H1 (cell line): ENCODE measurements around the gene HINT3. TPM values are rescaled to one million over a fixed set of nuclear protein-coding genes. Genes with fewer than 3 reads are reported as not detected.

ENCODE experiments used
- CTCF ChIA-PET: fragments of 300-600 bp; sonication (Branson Sonifier 250); formaldehyde crosslinking; loops from one replicate; lab custom pipeline; 2021; ENCODE audit not compliant: partially characterized antibody; lab: Charles Lee
- POLR2A ChIA-PET: fragments of 300-600 bp; sonication (Branson Sonifier 250); formaldehyde crosslinking; loops from one replicate; lab custom pipeline; 2021; ENCODE audit warnings: inconsistent platforms; ENCODE audit not compliant: partially characterized antibody; lab: Charles Lee
- DNase-seq, 2 experiments: peaks; one replicate each; pipeline versions ENCODE4 v3.0.0 to v3.0.0-alpha.2; 2010 to 2022; ENCODE audit warnings: low spot score in 2 of 2, low read depth in 1 of 2, mixed read lengths in 1 of 2
- FAIRE-seq: peaks from 2 replicates; lab custom pipeline; 2011; peaks lifted over from hg19 to GRCh38; lab: Jason Lieb, UNC
- H2AFZ ChIP-seq: 2 replicates; pipeline ENCODE4 v1.8.1; 2012; ENCODE audit warnings: low read length, inconsistent platforms
- H2AK5ac ChIP-seq: 2 replicates; pipeline ENCODE4 v1.6.1; 2013; ENCODE audit warnings: low read depth, low read length
- H2BK120ac ChIP-seq: replicated peaks from 2 replicates; pipeline ENCODE3; 2013; ENCODE audit warnings: low read depth, low read length, inconsistent platforms
- H2BK12ac ChIP-seq: 2 replicates; pipeline ENCODE4 v1.6.1; 2013; ENCODE audit warnings: low read depth, low read length
- H2BK15ac ChIP-seq: 2 replicates; pipeline ENCODE4 v1.6.1; 2013; ENCODE audit warnings: low read length
- H2BK20ac ChIP-seq: 2 replicates; pipeline ENCODE4 v1.6.1; 2013; ENCODE audit warnings: low read length
- H2BK5ac ChIP-seq: 2 replicates; pipeline ENCODE4 v1.6.1; 2013; ENCODE audit warnings: low read depth, low read length
- H3K14ac ChIP-seq: 2 replicates; pipeline ENCODE4 v1.6.1; 2013; ENCODE audit warnings: inconsistent platforms; ENCODE audit not compliant: insufficient read length
- H3K18ac ChIP-seq: 2 replicates; pipeline ENCODE4 v1.6.1; 2013; ENCODE audit warnings: low read length; ENCODE audit errors: extremely low read depth
- H3K23ac ChIP-seq: 2 replicates; pipeline ENCODE4 v1.6.1; 2013; ENCODE audit warnings: inconsistent platforms; ENCODE audit not compliant: insufficient read length
- H3K23me2 ChIP-seq: 2 replicates; pipeline ENCODE4 v1.6.1; 2013; ENCODE audit warnings: low read depth, low read length
- H3K27ac ChIP-seq: 2 replicates; pipeline ENCODE4 v1.6.1; 2011; ENCODE audit warnings: low read depth, low read length, inconsistent platforms
- H3K27me3 ChIP-seq, 4 experiments: replicated peaks in 1 of 4; 1 replicate in 1 of 4; 2 replicates in 3 of 4; pipeline versions ENCODE4 v1.6.1 to v1.8.1; 2011 to 2013; ENCODE audit warnings: low read length in 3 of 4, mild to moderate bottlenecking in 3 of 4, inconsistent platforms in 2 of 4, mixed read lengths in 2 of 4, moderate library complexity in 1 of 4; ENCODE audit not compliant: control insufficient read depth in 3 of 4, insufficient read depth in 3 of 4; ENCODE audit errors: extremely low read depth in 1 of 4
- H3K36me3 ChIP-seq, 4 experiments: 2 replicates each; pipeline versions ENCODE4 v1.6.1 to v1.8.1; 2011 to 2013; ENCODE audit warnings: mild to moderate bottlenecking in 4 of 4, low read length in 3 of 4, moderate library complexity in 2 of 4, control low read depth in 1 of 4, inconsistent platforms in 1 of 4; ENCODE audit not compliant: insufficient read depth in 4 of 4, control insufficient read depth in 2 of 4
- H3K4ac ChIP-seq: replicated peaks from 2 replicates; pipeline ENCODE3; 2013; ENCODE audit warnings: low read length, low read depth, mixed read lengths, inconsistent platforms; ENCODE audit not compliant: insufficient read length
- H3K4me1 ChIP-seq, 4 experiments: replicated peaks in 1 of 4; 1 replicate in 1 of 4; 2 replicates in 3 of 4; pipeline versions ENCODE4 v1.6.1 to v1.8.1; 2011 to 2013; ENCODE audit warnings: low read length in 3 of 4, inconsistent platforms in 2 of 4, mixed read lengths in 1 of 4; ENCODE audit not compliant: insufficient read depth in 4 of 4, control insufficient read depth in 3 of 4
- H3K4me2 ChIP-seq, 2 experiments: 2 replicates each; pipeline versions ENCODE4 v1.6.1 to v1.8.1; 2011 to 2013; ENCODE audit warnings: low read depth in 2 of 2, low read length in 2 of 2, control low read depth in 1 of 2, inconsistent platforms in 1 of 2, mild to moderate bottlenecking in 1 of 2; ENCODE audit not compliant: insufficient read depth in 1 of 2
- H3K4me3 ChIP-seq, 4 experiments: fragments of 200-600, 300-600 bp in 1 of 4; sonication (generic), shearing (Covaris generic), sonication (Bioruptor Twin) in 1 of 4; 2 replicates each; pipeline versions ENCODE4 v1.5.1 to v1.8.1; 2011 to 2016; ENCODE audit warnings: low read length in 4 of 4, low read depth in 3 of 4, control low read depth in 2 of 4, inconsistent platforms in 2 of 4, mild to moderate bottlenecking in 2 of 4, mixed read lengths in 1 of 4, moderate library complexity in 1 of 4; ENCODE audit not compliant: insufficient read depth in 2 of 4; ENCODE audit errors: extremely low read depth in 1 of 4
- H3K56ac ChIP-seq: replicated peaks from 2 replicates; pipeline ENCODE3; 2013; ENCODE audit warnings: low read depth, mild to moderate bottlenecking, mixed read lengths, low read length, inconsistent platforms; ENCODE audit not compliant: insufficient read length
- H3K79me1 ChIP-seq: 2 replicates; pipeline ENCODE4 v1.6.1; 2013; ENCODE audit warnings: low read depth, low read length, control low read depth
- H3K79me2 ChIP-seq, 2 experiments: 2 replicates each; pipeline versions ENCODE4 v1.6.1 to v1.8.1; 2012 to 2013; ENCODE audit warnings: low read length in 2 of 2, mild to moderate bottlenecking in 2 of 2, inconsistent platforms in 1 of 2; ENCODE audit not compliant: insufficient read depth in 2 of 2, control insufficient read depth in 1 of 2
- H3K9ac ChIP-seq, 4 experiments: replicated peaks in 1 of 4; 1 replicate in 1 of 4; 2 replicates in 3 of 4; pipeline versions ENCODE4 v1.6.1 to v1.8.1; 2011 to 2013; ENCODE audit warnings: low read depth in 3 of 4, low read length in 3 of 4, control low read depth in 2 of 4, mild to moderate bottlenecking in 2 of 4, moderate library complexity in 2 of 4, inconsistent platforms in 1 of 4; ENCODE audit errors: extremely low read depth in 1 of 4
- H3K9me3 ChIP-seq, 2 experiments: 2 replicates each; pipeline versions ENCODE4 v1.6.1 to v1.8.1; 2012 to 2013; ENCODE audit warnings: mild to moderate bottlenecking in 2 of 2, moderate library complexity in 2 of 2, control low read depth in 1 of 2, inconsistent platforms in 1 of 2, low read depth in 1 of 2, low read length in 1 of 2, mixed read lengths in 1 of 2; ENCODE audit not compliant: insufficient read depth in 2 of 2
- H4K20me1 ChIP-seq, 2 experiments: replicated peaks in 1 of 2; 2 replicates each; pipeline versions ENCODE3 to v1.8.1; 2011 to 2013; ENCODE audit warnings: inconsistent platforms in 2 of 2, low read length in 2 of 2, mild to moderate bottlenecking in 1 of 2; ENCODE audit not compliant: insufficient read depth in 2 of 2, control insufficient read depth in 1 of 2
- H4K5ac ChIP-seq: 2 replicates; pipeline ENCODE4 v1.6.1; 2013; ENCODE audit warnings: low read length, low read depth, mixed read lengths, inconsistent platforms; ENCODE audit not compliant: insufficient read length
- H4K8ac ChIP-seq: 2 replicates; pipeline ENCODE4 v1.8.0; 2013; ENCODE audit warnings: mild to moderate bottlenecking, moderate library complexity, low read length, inconsistent platforms; ENCODE audit not compliant: insufficient read depth; ENCODE audit errors: extremely low read depth
- H4K91ac ChIP-seq: replicated peaks from 2 replicates; pipeline ENCODE3; 2013; ENCODE audit warnings: low read length, mixed read lengths, inconsistent platforms; ENCODE audit not compliant: insufficient read length
- BACH1 ChIP-seq: IDR thresholded peaks from 2 replicates; pipeline ENCODE4 v1.6.1; 2012; ENCODE audit warnings: low read length, improper control_type of control experiment
- BRCA1 ChIP-seq: IDR thresholded peaks from 2 replicates; pipeline ENCODE4 v1.6.1; 2012; ENCODE audit warnings: low read depth, low read length, improper control_type of control experiment
- GTF2F1 ChIP-seq: IDR thresholded peaks from 2 replicates; pipeline ENCODE4 v1.6.1; 2012; ENCODE audit warnings: low read depth, low read length, improper control_type of control experiment, borderline replicate concordance
- JUN ChIP-seq: IDR thresholded peaks from 2 replicates; pipeline ENCODE4 v1.6.1; 2011; ENCODE audit warnings: low read depth, mild to moderate bottlenecking, improper control_type of control experiment, low read length
- KDM1A ChIP-seq: fragments of 200-600, 300-600 bp; sonication (generic); IDR thresholded peaks from 2 replicates; pipeline ENCODE4 v1.7.1; 2016; ENCODE audit warnings: mild to moderate bottlenecking, low read length, borderline replicate concordance
- POLR2A ChIP-seq, 2 experiments: IDR thresholded peaks; 1 replicate in 1 of 2; 2 replicates in 1 of 2; pipeline ENCODE4 v1.6.1; 2011; ENCODE audit warnings: low read depth in 2 of 2, low read length in 2 of 2, mild to moderate bottlenecking in 2 of 2; ENCODE audit errors: control extremely low read depth in 1 of 2
- POLR2AphosphoS5 ChIP-seq: IDR thresholded peaks from 2 replicates; pipeline ENCODE4 v1.6.1; 2011; ENCODE audit warnings: low read depth, low read length
- RAD21 ChIP-seq, 2 experiments: IDR thresholded peaks in 1 of 2; conservative IDR thresholded peaks in 1 of 2; 2 replicates each; pipeline ENCODE4 v1.6.1; 2011; ENCODE audit warnings: low read depth in 2 of 2, low read length in 2 of 2, improper control_type of control experiment in 1 of 2, inconsistent platforms in 1 of 2, mild to moderate bottlenecking in 1 of 2, moderate library complexity in 1 of 2
- RFX5 ChIP-seq: IDR thresholded peaks from 2 replicates; pipeline ENCODE4 v1.6.1; 2011; ENCODE audit warnings: low read depth, low read length, improper control_type of control experiment, borderline replicate concordance
- SIX5 ChIP-seq: IDR thresholded peaks from 2 replicates; pipeline ENCODE4 v1.6.1; 2011; ENCODE audit warnings: mild to moderate bottlenecking, low read depth, low read length
- SP4 ChIP-seq: IDR thresholded peaks from 2 replicates; pipeline ENCODE4 v1.6.1; 2012; ENCODE audit warnings: low read length, inconsistent platforms
- SRF ChIP-seq: IDR thresholded peaks from 2 replicates; pipeline ENCODE4 v1.6.1; 2011; ENCODE audit warnings: mild to moderate bottlenecking, low read depth, low read length, moderate library complexity
- TAF7 ChIP-seq: optimal IDR thresholded peaks from 2 replicates; pipeline ENCODE3; 2011; ENCODE audit warnings: low read depth, mild to moderate bottlenecking, inconsistent platforms, low read length, moderate library complexity, borderline replicate concordance
- WGBS, 2 experiments: shearing (Covaris generic) in 1 of 2; methylation state at CpG; one replicate each; pipeline versions ENCODE4 v1.1.6 to v1.1.7; 2013 to 2015; ENCODE audit warnings: low lambda C conversion rate in 2 of 2, mixed read lengths in 2 of 2, inconsistent platforms in 1 of 2, low coverage in 1 of 2, missing lambda C conversion rate in 1 of 2; ENCODE audit not compliant: insufficient replicate concordance in 2 of 2, insufficient coverage in 1 of 2, insufficient read length in 1 of 2; ENCODE audit errors: extremely low coverage in 1 of 2, missing lambda C conversion rate in 1 of 2; 5-methylcytosine and 5-hydroxymethylcytosine counted together
- polyA plus RNA-seq, 7 experiments: library from polyadenylated mRNA; depleted of rRNA in 3 of 7; stranded (reverse) in 5 of 7; unstranded in 2 of 7; fragments of >200 nt in 5 of 7; fragments of 200-250 nt in 2 of 7; gene quantifications; 1 replicate in 5 of 7; 2 replicates in 1 of 7; 4 replicates in 1 of 7; pipeline versions ENCODE4 v1.2.1 to v1.2.3, GENCODE V29; 2011 to 2013; ENCODE audit warnings: missing spikeins in 2 of 7, mixed read lengths in 2 of 7
- total RNA-seq: library from RNA; stranded (reverse); fragmentation: NEBNext Ultra II Directional; extraction: Animal tissue kit (Norgen Biotek cat#: 25700); gene quantifications from 2 replicates; pipeline ENCODE4 v1.2.1, GENCODE V29; 2021
- TF ChIP-seq, protein P1 (sequence below): IDR thresholded peaks from 2 replicates; pipeline ENCODE4 v1.6.1; 2011; ENCODE audit warnings: low read length, improper control_type of control experiment

The HINT3 gene
- total and polyA plus RNA-seq, 2 of the 8 experiments (the other 6 are each of a cell fraction or from before 2014, with no cell fraction given), result 1.2 to 7.8 TPM

- Histone ChIP-seq H2BK5ac (no peak overlapping the region), H3K9ac (no peak overlapping the region), H3K56ac (no peak overlapping the region), H3K27ac (no peak overlapping the region), H3K4me2 (no peak overlapping the region), H3K23me2 (no peaks in the 10 kb centered on the region), H2BK15ac (no peak overlapping the region), H3K9me3 (no peaks in the 10 kb centered on the region), H2BK12ac (no peak overlapping the region), H3K14ac (no peak overlapping the region), H3K23ac (no peak overlapping the region), H4K91ac (no peak overlapping the region), H2BK20ac (no peak overlapping the region), H3K27me3 (no peaks in the 10 kb centered on the region), H4K20me1 (no peaks in the 10 kb centered on the region), H2BK120ac (no peak overlapping the region), H3K36me3 (peaks cover 2 to 73% (median 39%) of the 10 kb centered on the region in 4 experiments; a peak in 7 of 8 replicates), H3K79me2 (no peaks in the 10 kb centered on the region), H2AFZ (no peak overlapping the region), H2AK5ac (no peak overlapping the region), H3K4me1 (no peaks in the 10 kb centered on the region), H4K5ac (no peak overlapping the region), H3K79me1 (no peaks in the 10 kb centered on the region), H3K4me3 (no peak overlapping the region), H3K18ac (no peak overlapping the region), H3K4ac (no peak overlapping the region), H4K8ac (no peak overlapping the region)
- FAIRE-seq, result no peak
- DNase-seq, result no peak
- POLR2A ChIA-PET, result no interaction called here
- WGBS, 2 experiments, result 100% methylated on average over 1 of the region's 1 CpG; no CpG with 5 or more reads in 1 of the 2 experiments
- CTCF ChIA-PET, result no interaction called here
- TF ChIP-seq BRCA1, result no peak
- no peak for TF ChIP-seq SP4
- TF ChIP-seq GTF2F1, result no peak
- no peak for TF ChIP-seq RFX5
- TF ChIP-seq TAF7, result no peak
- TF ChIP-seq KDM1A, result no peak
- TF ChIP-seq, protein P1, sequence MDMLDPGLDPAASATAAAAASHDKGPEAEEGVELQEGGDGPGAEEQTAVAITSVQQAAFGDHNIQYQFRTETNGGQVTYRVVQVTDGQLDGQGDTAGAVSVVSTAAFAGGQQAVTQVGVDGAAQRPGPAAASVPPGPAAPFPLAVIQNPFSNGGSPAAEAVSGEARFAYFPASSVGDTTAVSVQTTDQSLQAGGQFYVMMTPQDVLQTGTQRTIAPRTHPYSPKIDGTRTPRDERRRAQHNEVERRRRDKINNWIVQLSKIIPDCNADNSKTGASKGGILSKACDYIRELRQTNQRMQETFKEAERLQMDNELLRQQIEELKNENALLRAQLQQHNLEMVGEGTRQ, result no peak
- no peak for TF ChIP-seq RAD21 (IDR thresholded peaks at IDR 0.05 in 1 of 2, conservative IDR thresholded peaks at IDR 0.05 in 1 of 2; ENCODE audit: low read depth in 2 of 2, low read length in 2 of 2)
- no peak for TF ChIP-seq JUN
- TF ChIP-seq SIX5, result no peak
- no peak for TF ChIP-seq POLR2A (IDR thresholded peaks at IDR 0.05; ENCODE audit: control extremely low read depth in 1 of 2, low read depth in 2 of 2, low read length in 2 of 2)
- TF ChIP-seq SRF, result no peak
- TF ChIP-seq POLR2AphosphoS5, result no peak
- TF ChIP-seq BACH1, result no peak
Observed at GRCh38 chr6:126015863-126016262, 59.3 kb downstream of the HINT3 start.
